IMR-90 (cell line): Measurements from ENCODE around the gene LSM14A. TPM values are rescaled to one million over a fixed set of nuclear protein-coding genes. Genes with fewer than 3 reads are reported as not detected.

Experiments used
- ATAC-seq: fragments of 200-7000 bp; cut with Tn5 transposase; 2 replicates; pipeline ENCODE4 v1.9.1; 2020; ENCODE audit warnings: low read depth, mild to moderate bottlenecking, moderate library complexity
- BruUV-seq: library from RNA; stranded (reverse); fragments of 400-500 nt; replicated peaks from 2 replicates; lab custom pipeline; 2021; lab: Mats Ljungman, UMichigan
- CTCF ChIA-PET: fragments of 300-600 bp; formaldehyde crosslinking; extraction: SDS; loops from one replicate; lab custom pipeline; 2021; ENCODE audit warnings: antibody characterized with exemption; lab: Yijun Ruan, JAX
- POLR2A ChIA-PET: fragments of 300-600 bp; sonication (Branson Sonifier 250); formaldehyde crosslinking; loops from one replicate; lab custom pipeline; 2022; ENCODE audit warnings: antibody characterized with exemption; ENCODE audit not compliant: unreplicated experiment; lab: Charles Lee
- DNase-seq: peaks from one replicate; pipeline ENCODE4 v3.0.0; 2013
- H2AFZ ChIP-seq: replicated peaks from 2 replicates; pipeline ENCODE3; 2013; ENCODE audit warnings: low read length, mild to moderate bottlenecking; ENCODE audit not compliant: poor library complexity
- H2AK5ac ChIP-seq: 2 replicates; pipeline ENCODE4 v1.6.1; 2013; ENCODE audit warnings: low read depth, low read length, inconsistent platforms
- H2AK9ac ChIP-seq: replicated peaks from 2 replicates; pipeline ENCODE3; 2013; ENCODE audit warnings: mild to moderate bottlenecking, low read depth, low read length, moderate library complexity; ENCODE audit not compliant: poor library complexity
- H2BK120ac ChIP-seq: 2 replicates; pipeline ENCODE4 v1.6.1; 2013; ENCODE audit warnings: low read depth, low read length, inconsistent platforms
- H2BK15ac ChIP-seq: 3 replicates; pipeline ENCODE4 v1.6.1; 2013; ENCODE audit warnings: low read depth, low read length, inconsistent platforms
- H2BK20ac ChIP-seq: 2 replicates; pipeline ENCODE4 v1.6.1; 2013; ENCODE audit warnings: low read depth, mild to moderate bottlenecking, inconsistent platforms, low read length, moderate library complexity
- H2BK5ac ChIP-seq: 2 replicates; pipeline ENCODE4 v1.6.1; 2013; ENCODE audit warnings: mild to moderate bottlenecking, low read depth, low read length, inconsistent platforms; ENCODE audit not compliant: poor library complexity, severe bottlenecking
- H3K14ac ChIP-seq: replicated peaks from 2 replicates; pipeline ENCODE4 v1.6.1; 2013; ENCODE audit warnings: low read depth, low read length, inconsistent platforms
- H3K18ac ChIP-seq: 2 replicates; pipeline ENCODE4 v1.6.1; 2013; ENCODE audit warnings: low read depth, low read length, control low read depth
- H3K23ac ChIP-seq: 2 replicates; pipeline ENCODE4 v1.6.1; 2013; ENCODE audit warnings: low read depth, low read length, inconsistent platforms
- H3K27ac ChIP-seq: 2 replicates; pipeline ENCODE4 v1.5.1; 2013; ENCODE audit warnings: mild to moderate bottlenecking, control low read depth, low read length; ENCODE audit not compliant: insufficient read depth
- H3K27me3 ChIP-seq: 2 replicates; pipeline ENCODE4 v1.6.1; 2013; ENCODE audit warnings: low read length; ENCODE audit not compliant: control insufficient read depth, insufficient read depth
- H3K36me3 ChIP-seq: 2 replicates; pipeline ENCODE4 v1.6.1; 2013; ENCODE audit warnings: low read length, mixed read lengths; ENCODE audit not compliant: control insufficient read depth, insufficient read depth
- H3K4ac ChIP-seq: 2 replicates; pipeline ENCODE4 v1.6.1; 2013; ENCODE audit warnings: low read depth, low read length, inconsistent platforms
- H3K4me1 ChIP-seq: 2 replicates; pipeline ENCODE4 v1.6.1; 2013; ENCODE audit warnings: low read length, mixed read lengths; ENCODE audit not compliant: control insufficient read depth, insufficient read depth
- H3K4me2 ChIP-seq: 2 replicates; pipeline ENCODE4 v1.6.1; 2013; ENCODE audit warnings: low read depth, mild to moderate bottlenecking, control low read depth, low read length, moderate library complexity
- H3K4me3 ChIP-seq: 2 replicates; pipeline ENCODE4 v1.5.1; 2013; ENCODE audit warnings: low read depth, mild to moderate bottlenecking, control low read depth, low read length, moderate library complexity; ENCODE audit not compliant: insufficient read depth
- H3K56ac ChIP-seq: 2 replicates; pipeline ENCODE4 v1.6.1; 2013; ENCODE audit warnings: low read length, inconsistent platforms; ENCODE audit not compliant: insufficient read depth; ENCODE audit errors: extremely low read depth
- H3K79me1 ChIP-seq, 2 experiments: 2 replicates each; pipeline ENCODE4 v1.6.1; 2013; ENCODE audit warnings: low read length in 2 of 2, inconsistent platforms in 1 of 2, low read depth in 1 of 2
- H3K9ac ChIP-seq: 2 replicates; pipeline ENCODE4 v1.6.1; 2013; ENCODE audit warnings: low read depth, low read length, control low read depth
- H3K9me1 ChIP-seq: 2 replicates; pipeline ENCODE4 v1.6.1; 2013; ENCODE audit warnings: low read length, inconsistent platforms; ENCODE audit not compliant: insufficient read depth
- H3K9me3 ChIP-seq: 2 replicates; pipeline ENCODE4 v1.6.1; 2013; ENCODE audit warnings: low read length; ENCODE audit not compliant: control insufficient read depth, insufficient read depth
- H4K20me1 ChIP-seq: 2 replicates; pipeline ENCODE4 v1.6.1; 2013; ENCODE audit warnings: low read length, inconsistent platforms; ENCODE audit not compliant: insufficient read depth
- H4K5ac ChIP-seq: 2 replicates; pipeline ENCODE4 v1.6.1; 2013; ENCODE audit warnings: mild to moderate bottlenecking, low read depth, low read length, control low read depth
- H4K8ac ChIP-seq, 2 experiments: 2 replicates each; pipeline ENCODE4 v1.6.1; 2013; ENCODE audit warnings: low read depth in 2 of 2, low read length in 2 of 2, control low read depth in 1 of 2, inconsistent platforms in 1 of 2
- H4K91ac ChIP-seq: 2 replicates; pipeline ENCODE4 v1.6.1; 2013; ENCODE audit warnings: low read depth, low read length, inconsistent platforms; ENCODE audit not compliant: insufficient read depth
- CHD1 ChIP-seq: IDR thresholded peaks from 2 replicates; pipeline ENCODE4 v1.6.1; 2012; ENCODE audit warnings: low read depth, low read length, improper control_type of control experiment
- MAFK ChIP-seq: IDR thresholded peaks from 2 replicates; pipeline ENCODE4 v1.6.1; 2012; ENCODE audit warnings: low read depth, low read length, improper control_type of control experiment
- MAZ ChIP-seq: IDR thresholded peaks from 2 replicates; pipeline ENCODE4 v1.6.1; 2012; ENCODE audit warnings: low read depth, mild to moderate bottlenecking, low read length, improper control_type of control experiment, moderate library complexity, borderline replicate concordance
- RAD21 ChIP-seq: IDR thresholded peaks from 2 replicates; pipeline ENCODE4 v1.6.1; 2012; ENCODE audit warnings: low read length, improper control_type of control experiment
- USF2 ChIP-seq: fragments of 150-350 bp; IDR thresholded peaks from 2 replicates; pipeline ENCODE4 v1.6.1; 2017; ENCODE audit warnings: mild to moderate bottlenecking, antibody characterized with exemption, low read length, low read depth
- WGBS, 2 experiments: methylation state at CpG; one replicate each; pipeline versions ENCODE4 v1.1.5 to v1.1.7; 2013; ENCODE audit warnings: missing lambda C conversion rate in 2 of 2; ENCODE audit not compliant: insufficient read length in 1 of 2; ENCODE audit errors: extremely low coverage in 2 of 2; 5-methylcytosine and 5-hydroxymethylcytosine counted together
- dilution Hi-C: fragments of 300-500 bp; cut with HindIII; formaldehyde crosslinking; loops from one replicate; pipeline ENCODE4 v1.14.3; 2018; ENCODE audit warnings: low sequenced_read_pairs; ENCODE audit not compliant: unreplicated experiment
- in situ Hi-C: fragments of 300-500 bp; cut with MboI; formaldehyde crosslinking; loops from 3 replicates; pipeline ENCODE4 v1.14.3; 2019; ENCODE audit warnings: low sequenced_read_pairs, inconsistent platforms, mixed read lengths
- intact Hi-C: fragments of 100-400 bp; cut with micrococcal nuclease; formaldehyde crosslinking; loops from 2 replicates; pipeline ENCODE4 v1.10.0; 2022
- polyA plus RNA-seq, 3 experiments: library from polyadenylated mRNA; depleted of rRNA; stranded (reverse); fragments of >200 nt; gene quantifications; 2 replicates each; pipeline ENCODE4 v1.2.3, GENCODE V29; 2012; ENCODE audit warnings: low replicate concordance in 1 of 3
- total RNA-seq: library from RNA; depleted of rRNA; stranded (reverse); fragments of >200 nt; gene quantifications from 2 replicates; pipeline ENCODE4 v1.2.3, GENCODE V29; 2012

Gene LSM14A
- total and polyA plus RNA-seq, 2 of the 4 experiments (the other 2 are of a cell fraction) = 44.3 to 54.8 TPM

GRCh38 chr19:34135821-34136611, 36.3 kb upstream of the LSM14A start (continued):
- no peak for TF ChIP-seq USF2
- TF ChIP-seq MAFK = no peak
- no peak for TF ChIP-seq MAZ
- no peak for TF ChIP-seq RAD21
- TF ChIP-seq CHD1 = no peak

GRCh38 chr19:34141025-34141424, 31.3 kb upstream of the LSM14A start:
- H4K5ac ChIP-seq = no peak overlapping the region
- H3K14ac ChIP-seq = no peak overlapping the region
- H4K8ac ChIP-seq = no peak overlapping the region
- H3K27me3 ChIP-seq = no peaks in the 10 kb centered on the region
- no peak overlapping the region for H3K56ac ChIP-seq
- no TSS peak for BruUV-seq
- H2AFZ ChIP-seq = no peak overlapping the region
- no peaks in the 10 kb centered on the region for H3K4me1 ChIP-seq
- ATAC-seq (no peak), DNase-seq (no peak)
- H3K4me3 ChIP-seq = no peak overlapping the region
- H2BK5ac ChIP-seq = no peak overlapping the region
- no peak overlapping the region for H3K27ac ChIP-seq
- no peak overlapping the region for H3K23ac ChIP-seq
- H2BK15ac ChIP-seq = no peak overlapping the region
- dilution Hi-C loops = no loop called here
- H3K9me3 ChIP-seq = no peaks in the 10 kb centered on the region
- H3K36me3 ChIP-seq = no peaks in the 10 kb centered on the region
- WGBS, 2 experiments = no CpG with 5 or more reads among the region's 5 CpGs
- no peak overlapping the region for H2AK9ac ChIP-seq
- no peak overlapping the region for H3K9ac ChIP-seq
- no peaks in the 10 kb centered on the region for H4K20me1 ChIP-seq
- H3K9me1 ChIP-seq = no peaks in the 10 kb centered on the region
- H2BK20ac ChIP-seq = no peak overlapping the region
- no peaks in the 10 kb centered on the region for H3K79me1 ChIP-seq
- H2BK120ac ChIP-seq = no peak overlapping the region
- in situ Hi-C loops = loop anchor here (25.0 kb wide), 1 partner anchor 571 kb away; no protein-coding TSS in a partner anchor
- no peak for TF ChIP-seq RAD21
- H3K4ac ChIP-seq = no peak overlapping the region
- CTCF ChIA-PET = interaction anchor here (0.9 kb wide), 1 partner anchor 363 kb away, joined by 3 read pairs; no protein-coding TSS in a partner anchor
- POLR2A ChIA-PET = no interaction called here
- no peak overlapping the region for H3K4me2 ChIP-seq
- intact Hi-C loops = no loop called here
- H4K91ac ChIP-seq = no peak overlapping the region
- no peak overlapping the region for H3K18ac ChIP-seq
- H2AK5ac ChIP-seq = no peak overlapping the region
